Measurements from ENCODE around the gene NMS. TPM values are rescaled to one million over a fixed set of nuclear protein-coding genes. Genes with fewer than 3 reads are reported as not detected.

The NMS gene
- total and polyA plus RNA-seq, 4 donors, result not detected

- ATAC-seq (ENCODE audit: insufficient read depth, low FRiP score) (no peak), DNase-seq (no peak)
- TF ChIP-seq CTCF (IDR thresholded peaks at IDR 0.05; ENCODE audit: control extremely low read depth, extremely low read depth), result no peak
- Histone ChIP-seq H3K4me3 (no peak overlapping the region), H3K9me3 (ENCODE audit: control insufficient read depth in 4 of 4, insufficient read depth in 3 of 4, low read length in 3 of 4) (no peaks in the 10 kb centered on the region), H3K4me1 (ENCODE audit: control insufficient read depth in 5 of 5, insufficient read depth in 5 of 5, low read length in 5 of 5) (no peaks in the 10 kb centered on the region), H3K27me3 (ENCODE audit: control insufficient read depth in 3 of 3, insufficient read depth in 3 of 3, low read length in 2 of 3) (no peaks in the 10 kb centered on the region), H3K9ac (ENCODE audit: insufficient read depth in 1 of 2, low read length in 2 of 2) (no peak overlapping the region), H3K36me3 (ENCODE audit: control insufficient read depth in 4 of 4, insufficient read depth in 4 of 4, low read length in 4 of 4) (no peaks in the 10 kb centered on the region), H3K27ac (ENCODE audit: low read depth in 1 of 2, low read length in 1 of 2) (no peak overlapping the region)
- 80 to 84% methylated on average over 8 of the region's 8 CpGs for WGBS, 2 donors
These were observed 32.5 kb upstream of the NMS start for GRCh38 chr2:100437751-100438150.

GRCh38 chr2:100446696-100447095 is 23.6 kb upstream of the NMS start:
- TF ChIP-seq CTCF (IDR thresholded peaks at IDR 0.05; ENCODE audit: control extremely low read depth, extremely low read depth), result no peak
- DNase-seq (no peak), ATAC-seq (ENCODE audit: insufficient read depth, low FRiP score) (no peak)
- H3K27me3 ChIP-seq (ENCODE audit: control insufficient read depth in 3 of 3, insufficient read depth in 3 of 3, low read length in 2 of 3), result no peaks in the 10 kb centered on the region
- H3K27ac ChIP-seq (ENCODE audit: low read depth in 1 of 2, low read length in 1 of 2), result no peak overlapping the region
- WGBS, 2 donors, result 88 to 89% methylated on average over 2 of the region's 2 CpGs
- no peak overlapping the region for H3K4me3 ChIP-seq
- H3K9me3 ChIP-seq (ENCODE audit: control insufficient read depth in 4 of 4, insufficient read depth in 3 of 4, low read length in 3 of 4), result no peaks in the 10 kb centered on the region
- no peak overlapping the region for H3K9ac ChIP-seq (ENCODE audit: insufficient read depth in 1 of 2, low read length in 2 of 2)
- H3K4me1 ChIP-seq (ENCODE audit: control insufficient read depth in 5 of 5, insufficient read depth in 5 of 5, low read length in 5 of 5), result no peaks in the 10 kb centered on the region
- no peaks in the 10 kb centered on the region for H3K36me3 ChIP-seq (ENCODE audit: control insufficient read depth in 4 of 4, insufficient read depth in 4 of 4, low read length in 4 of 4)

- no peak for TF ChIP-seq CTCF (IDR thresholded peaks at IDR 0.05; ENCODE audit: control extremely low read depth, extremely low read depth)
- no peak for DNase-seq
- Histone ChIP-seq H3K27me3 (ENCODE audit: control insufficient read depth in 3 of 3, insufficient read depth in 3 of 3, low read length in 2 of 3) (no peaks in the 10 kb centered on the region), H3K4me3 (no peak overlapping the region), H3K4me1 (ENCODE audit: control insufficient read depth in 5 of 5, insufficient read depth in 5 of 5, low read length in 5 of 5) (no peaks in the 10 kb centered on the region), H3K9me3 (ENCODE audit: control insufficient read depth in 4 of 4, insufficient read depth in 3 of 4, low read length in 3 of 4) (no peaks in the 10 kb centered on the region), H3K9ac (ENCODE audit: insufficient read depth in 1 of 2, low read length in 2 of 2) (no peak overlapping the region), H3K36me3 (ENCODE audit: control insufficient read depth in 4 of 4, insufficient read depth in 4 of 4, low read length in 4 of 4) (no peaks in the 10 kb centered on the region), H3K27ac (ENCODE audit: low read depth in 1 of 2, low read length in 1 of 2) (no peak overlapping the region)
- 84 to 89% methylated on average over 5 of the region's 5 CpGs for WGBS, 2 donors
- no peak for ATAC-seq (ENCODE audit: insufficient read depth, low FRiP score)
These were observed 19.2 kb upstream of the NMS start for GRCh38 chr2:100451092-100451491.

- Histone ChIP-seq H3K36me3 (ENCODE audit: control insufficient read depth in 4 of 4, insufficient read depth in 4 of 4, low read length in 4 of 4) (no peaks in the 10 kb centered on the region), H3K27ac (ENCODE audit: low read depth in 1 of 2, low read length in 1 of 2) (no peak overlapping the region), H3K27me3 (ENCODE audit: control insufficient read depth in 3 of 3, insufficient read depth in 3 of 3, low read length in 2 of 3) (no peaks in the 10 kb centered on the region), H3K9ac (ENCODE audit: insufficient read depth in 1 of 2, low read length in 2 of 2) (no peak overlapping the region), H3K9me3 (ENCODE audit: control insufficient read depth in 4 of 4, insufficient read depth in 3 of 4, low read length in 3 of 4) (no peaks in the 10 kb centered on the region), H3K4me1 (ENCODE audit: control insufficient read depth in 5 of 5, insufficient read depth in 5 of 5, low read length in 5 of 5) (no peaks in the 10 kb centered on the region), H3K4me3 (no peak overlapping the region)
- no peak for TF ChIP-seq CTCF (IDR thresholded peaks at IDR 0.05; ENCODE audit: control extremely low read depth, extremely low read depth)
- DNase-seq (no peak), ATAC-seq (ENCODE audit: insufficient read depth, low FRiP score) (no peak)
These were observed 18.5 kb upstream of the NMS start for GRCh38 chr2:100451734-100452133.
